Fibroblast of the aortic adventitia (primary cell): ENCODE results near the gene THRA. TPM values are rescaled to one million over a fixed set of nuclear protein-coding genes. Genes with fewer than 3 reads are reported as not detected.

Experiments
- DNase-seq: peaks from one replicate; pipeline ENCODE4 v3.0.0-alpha.2; 2010; ENCODE audit warnings: low read depth
- H3K4me3 ChIP-seq: 2 replicates; pipeline ENCODE4 v1.5.1; 2011; ENCODE audit warnings: low read depth, mild to moderate bottlenecking, control low read depth, low read length, moderate library complexity
- total RNA-seq: library from RNA; depleted of rRNA; stranded (reverse); fragments of >200 nt; gene quantifications from 2 replicates; pipeline ENCODE4 v1.2.3, GENCODE V29; 2012; ENCODE audit warnings: low replicate concordance
- TF ChIP-seq, protein P1 (sequence below): IDR thresholded peaks from 2 replicates; pipeline ENCODE4 v1.5.1; 2011; ENCODE audit warnings: mild to moderate bottlenecking, low read length, control low read depth, inconsistent platforms; ENCODE audit not compliant: insufficient read depth

The THRA gene
- total RNA-seq, 1 donor: 23.0 TPM

DNA sequence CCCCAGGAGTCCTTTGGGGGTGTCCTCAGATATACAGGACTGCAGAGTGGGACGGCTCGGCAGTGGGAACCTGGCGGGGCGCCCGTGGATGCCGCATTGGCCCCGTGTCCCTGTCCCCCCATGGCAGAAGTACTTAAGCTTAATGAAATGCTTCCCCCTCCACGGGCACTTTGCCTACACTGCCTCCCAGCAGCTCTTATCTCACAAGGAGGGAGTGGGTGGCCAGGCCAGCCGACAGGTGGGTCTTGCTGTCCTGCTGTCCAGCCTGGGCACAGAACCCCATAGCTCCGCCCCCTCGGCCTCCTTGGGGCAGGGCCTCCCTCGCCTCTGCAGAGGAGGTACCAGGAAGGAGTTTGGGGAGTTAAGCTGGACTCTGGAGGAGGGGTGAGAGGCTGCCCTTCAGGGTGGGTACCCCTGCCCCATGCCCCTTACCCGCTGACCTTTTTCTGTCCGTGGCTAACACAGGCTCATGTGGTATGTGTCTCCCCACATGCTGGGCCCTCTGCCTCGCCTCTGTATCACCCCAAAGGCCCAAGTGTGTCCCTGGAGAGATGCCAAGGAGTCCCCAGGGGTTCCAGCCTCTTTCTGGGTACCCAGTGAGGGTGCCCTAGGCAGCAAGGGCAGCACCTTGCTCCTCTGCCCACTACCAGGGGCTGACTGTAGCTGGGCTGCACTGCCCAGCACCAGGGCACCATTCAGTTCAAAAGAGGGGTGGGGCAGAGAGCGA lies 8.7 kb downstream of the THRA start:
- no peak for DNase-seq
- TF ChIP-seq, protein P1, sequence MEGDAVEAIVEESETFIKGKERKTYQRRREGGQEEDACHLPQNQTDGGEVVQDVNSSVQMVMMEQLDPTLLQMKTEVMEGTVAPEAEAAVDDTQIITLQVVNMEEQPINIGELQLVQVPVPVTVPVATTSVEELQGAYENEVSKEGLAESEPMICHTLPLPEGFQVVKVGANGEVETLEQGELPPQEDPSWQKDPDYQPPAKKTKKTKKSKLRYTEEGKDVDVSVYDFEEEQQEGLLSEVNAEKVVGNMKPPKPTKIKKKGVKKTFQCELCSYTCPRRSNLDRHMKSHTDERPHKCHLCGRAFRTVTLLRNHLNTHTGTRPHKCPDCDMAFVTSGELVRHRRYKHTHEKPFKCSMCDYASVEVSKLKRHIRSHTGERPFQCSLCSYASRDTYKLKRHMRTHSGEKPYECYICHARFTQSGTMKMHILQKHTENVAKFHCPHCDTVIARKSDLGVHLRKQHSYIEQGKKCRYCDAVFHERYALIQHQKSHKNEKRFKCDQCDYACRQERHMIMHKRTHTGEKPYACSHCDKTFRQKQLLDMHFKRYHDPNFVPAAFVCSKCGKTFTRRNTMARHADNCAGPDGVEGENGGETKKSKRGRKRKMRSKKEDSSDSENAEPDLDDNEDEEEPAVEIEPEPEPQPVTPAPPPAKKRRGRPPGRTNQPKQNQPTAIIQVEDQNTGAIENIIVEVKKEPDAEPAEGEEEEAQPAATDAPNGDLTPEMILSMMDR: no peak

GRCh38 chr17:40072040-40072734 lies 9.4 kb downstream of the THRA start:
- TF ChIP-seq, protein P1: no peak
- peak; percentile 44 for DNase-seq
- no peak overlapping the region for H3K4me3 ChIP-seq

More for the DNA sequence above, 8.7 kb downstream of the THRA start:
- no peak overlapping the region for H3K4me3 ChIP-seq

GRCh38 chr17:40072735-40073346 lies 10.1 kb downstream of the THRA start:
- DNase-seq: no peak
- TF ChIP-seq, protein P1: no peak
- H3K4me3 ChIP-seq: no peak overlapping the region

DNA sequence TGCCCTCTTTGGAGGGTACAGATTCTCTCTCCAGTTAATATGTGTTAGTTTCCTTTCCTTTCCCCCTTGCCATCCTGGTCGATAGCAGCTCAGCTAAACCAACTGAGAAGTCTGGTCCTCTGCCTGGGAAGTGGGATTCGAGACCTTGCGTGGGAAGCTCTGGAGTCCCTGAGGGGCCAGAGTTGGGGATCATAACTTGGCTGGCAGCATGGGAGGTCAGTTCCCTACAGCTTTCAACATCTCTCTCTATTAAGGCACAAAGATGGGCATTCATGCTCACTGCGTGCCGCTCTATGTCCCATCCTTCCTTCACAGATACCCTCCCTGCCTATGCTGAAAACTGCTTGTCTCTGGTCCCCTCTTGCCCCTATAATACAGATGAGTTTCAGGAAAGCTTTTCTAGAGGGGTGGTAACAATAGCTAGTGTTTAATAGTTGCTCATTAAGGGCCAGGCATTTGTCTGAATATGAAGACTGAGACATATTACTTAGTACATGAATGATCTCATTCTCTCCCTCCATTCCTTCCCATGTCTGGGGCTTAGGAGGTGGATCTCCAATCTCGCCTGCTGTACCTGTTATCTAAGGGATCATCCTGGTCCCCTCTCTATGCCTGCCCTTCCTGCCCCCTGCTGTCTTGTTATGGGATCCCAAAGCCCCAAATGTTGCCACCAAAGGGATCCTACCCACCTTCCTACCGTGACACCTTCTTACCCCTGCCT lies 10.8 kb downstream of the THRA start:
- no peak overlapping the region for H3K4me3 ChIP-seq
- no peak for DNase-seq
- TF ChIP-seq, protein P1: no peak

DNA sequence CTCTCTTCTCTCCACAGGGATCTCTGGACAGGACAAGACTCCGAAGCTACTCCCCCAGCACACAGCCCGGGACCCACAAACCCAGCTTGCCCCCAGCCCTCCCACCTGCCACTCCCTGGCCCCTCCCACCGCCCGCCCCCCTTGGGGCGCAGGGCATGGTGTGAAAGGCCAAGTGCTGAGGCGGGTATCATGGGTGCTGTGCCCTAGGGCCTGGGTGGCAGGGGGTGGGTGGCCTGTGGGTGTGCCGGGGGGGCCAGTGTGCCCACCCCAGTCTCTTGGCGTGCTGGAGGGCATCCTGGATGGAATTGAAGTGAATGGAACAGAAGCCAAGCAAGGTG lies 11.4 kb downstream of the THRA start:
- no peak for DNase-seq
- TF ChIP-seq, protein P1: no peak
- no peak overlapping the region for H3K4me3 ChIP-seq

- no peak overlapping the region for H3K4me3 ChIP-seq
- TF ChIP-seq, protein P1: no peak
- DNase-seq: no peak
Observed at GRCh38 chr17:40074871-40075200, 12.1 kb downstream of the THRA start.
